Central memory CD8-positive, alpha-beta T cell (primary cell): Measurements from ENCODE around the gene DPP6.
A peak's percentile ranks its signal among the peaks of the same experiment; 100 is the strongest.
"Not testable (repeated sequence)": the region's sequence is repeated elsewhere in the genome, so short reads cannot be mapped to it uniquely, and the experiment has no call there.

Experiments used
- ATAC-seq: fragments of 150-1000 bp; cut with Tn5 transposase; replicated peaks from 2 replicates; pipeline ENCODE4 v1.10.0; 2022; ENCODE audit warnings: mild to moderate bottlenecking, moderate FRiP score, moderate number of reproducible peaks; ENCODE audit not compliant: poor library complexity, severe bottlenecking; ENCODE audit errors: extremely low read depth
- DNase-seq, 2 donors: peaks; one replicate each; pipeline ENCODE4 v3.0.0; 2021; ENCODE audit warnings: low spot score in 2 of 2
- H3K27ac Mint-ChIP-seq: one replicate; pipeline ENCODE4 v1.8.0; 2022; ENCODE audit warnings: low read depth, mild to moderate bottlenecking, moderate library complexity, mixed read lengths
- H3K27me3 Mint-ChIP-seq: one replicate; pipeline ENCODE4 v1.8.0; 2022; ENCODE audit warnings: mixed read lengths
- H3K36me3 Mint-ChIP-seq: one replicate; pipeline ENCODE4 v1.8.0; 2022; ENCODE audit warnings: mild to moderate bottlenecking, moderate library complexity, mixed read lengths; ENCODE audit not compliant: insufficient read depth
- H3K4me1 Mint-ChIP-seq: one replicate; pipeline ENCODE4 v1.8.0; 2022; ENCODE audit warnings: mixed read lengths
- H3K4me3 Mint-ChIP-seq: one replicate; pipeline ENCODE4 v1.8.0; 2022; ENCODE audit warnings: mild to moderate bottlenecking, moderate library complexity, mixed read lengths
- H3K9me3 Mint-ChIP-seq: one replicate; pipeline ENCODE4 v1.8.0; 2022; ENCODE audit warnings: mixed read lengths

Gene DPP6

GRCh38 chr7:154051643-154052529 is at the start of gene DPP6:
Gene DPP6, plus strand, starts transcription at chr7:154052398.
- not testable (repeated sequence) for H3K4me1 Mint-ChIP-seq, H3K27ac Mint-ChIP-seq, H3K27me3 Mint-ChIP-seq, H3K36me3 Mint-ChIP-seq, ATAC-seq, H3K4me3 Mint-ChIP-seq, H3K9me3 Mint-ChIP-seq, DNase-seq

GRCh38 chr7:154009423-154009911 is 42.7 kb upstream of the DPP6 start:
- H3K4me3 Mint-ChIP-seq, H3K27ac Mint-ChIP-seq, H3K9me3 Mint-ChIP-seq, ATAC-seq, DNase-seq, H3K4me1 Mint-ChIP-seq, H3K36me3 Mint-ChIP-seq, H3K27me3 Mint-ChIP-seq: not testable (repeated sequence)

GRCh38 chr7:154010726-154011568 is 41.3 kb upstream of the DPP6 start:
- H3K27ac Mint-ChIP-seq, H3K4me1 Mint-ChIP-seq, H3K4me3 Mint-ChIP-seq, ATAC-seq, H3K9me3 Mint-ChIP-seq, H3K36me3 Mint-ChIP-seq, H3K27me3 Mint-ChIP-seq, DNase-seq: not testable (repeated sequence)

GRCh38 chr7:154012800-154013199 is 39.4 kb upstream of the DPP6 start:
- not testable (repeated sequence) for H3K36me3 Mint-ChIP-seq, H3K4me3 Mint-ChIP-seq, ATAC-seq, DNase-seq, H3K4me1 Mint-ChIP-seq, H3K27me3 Mint-ChIP-seq, H3K27ac Mint-ChIP-seq
- peaks cover 17% of the 10 kb centered on the region for H3K9me3 Mint-ChIP-seq

- not testable (repeated sequence) for DNase-seq, H3K27ac Mint-ChIP-seq, H3K36me3 Mint-ChIP-seq, ATAC-seq, H3K4me1 Mint-ChIP-seq, H3K27me3 Mint-ChIP-seq, H3K4me3 Mint-ChIP-seq
- peaks cover 17% of the 10 kb centered on the region for H3K9me3 Mint-ChIP-seq
Measured at GRCh38 chr7:154015636-154016035, 36.6 kb upstream of the DPP6 start.

GRCh38 chr7:154018354-154018753 is 33.8 kb upstream of the DPP6 start:
- not testable (repeated sequence) for H3K27ac Mint-ChIP-seq, ATAC-seq, H3K4me1 Mint-ChIP-seq, DNase-seq, H3K36me3 Mint-ChIP-seq, H3K27me3 Mint-ChIP-seq, H3K4me3 Mint-ChIP-seq
- H3K9me3 Mint-ChIP-seq = peaks cover 17% of the 10 kb centered on the region

GRCh38 chr7:154027805-154028204 is 24.4 kb upstream of the DPP6 start:
- not testable (repeated sequence) for H3K4me3 Mint-ChIP-seq, H3K36me3 Mint-ChIP-seq, H3K27ac Mint-ChIP-seq, H3K9me3 Mint-ChIP-seq, ATAC-seq, H3K27me3 Mint-ChIP-seq, DNase-seq, H3K4me1 Mint-ChIP-seq

- not testable (repeated sequence) for ATAC-seq, DNase-seq, H3K4me3 Mint-ChIP-seq, H3K9me3 Mint-ChIP-seq, H3K36me3 Mint-ChIP-seq, H3K27ac Mint-ChIP-seq, H3K27me3 Mint-ChIP-seq, H3K4me1 Mint-ChIP-seq
Measured at GRCh38 chr7:154030476-154031080, 21.6 kb upstream of the DPP6 start.

- DNase-seq, H3K36me3 Mint-ChIP-seq: not testable (repeated sequence)
Measured at GRCh38 chr7:154039466-154040165, 12.6 kb upstream of the DPP6 start.

GRCh38 chr7:154050394-154050793 is 1.8 kb upstream of the DPP6 start:
- not testable (repeated sequence) for DNase-seq, H3K36me3 Mint-ChIP-seq, H3K4me1 Mint-ChIP-seq, H3K9me3 Mint-ChIP-seq, ATAC-seq, H3K27ac Mint-ChIP-seq, H3K27me3 Mint-ChIP-seq, H3K4me3 Mint-ChIP-seq

More at GRCh38 chr7:154039466-154040165, 12.6 kb upstream of the DPP6 start:
- peak; percentile 95 for ATAC-seq
- H3K27me3 Mint-ChIP-seq, H3K4me3 Mint-ChIP-seq, H3K4me1 Mint-ChIP-seq, H3K27ac Mint-ChIP-seq, H3K9me3 Mint-ChIP-seq: not testable (repeated sequence)

GRCh38 chr7:154051006-154051642 is 1.1 kb upstream of the DPP6 start:
- not testable (repeated sequence) for H3K4me1 Mint-ChIP-seq, H3K36me3 Mint-ChIP-seq, H3K4me3 Mint-ChIP-seq, DNase-seq, H3K27ac Mint-ChIP-seq, ATAC-seq, H3K27me3 Mint-ChIP-seq, H3K9me3 Mint-ChIP-seq
